ENCODE data around the gene EML5. TPM values are rescaled to one million over a fixed set of nuclear protein-coding genes. Genes with fewer than 3 reads are reported as not detected.
A peak's percentile ranks its signal among the peaks of the same experiment; 100 is the strongest.

Gene EML5
- total and polyA plus RNA-seq, 12 donors: 0.04 to 0.44 (median 0.19) TPM

- DNase-seq: no peak
- no peak for TF ChIP-seq CTCF (IDR thresholded peaks at IDR 0.05)
- WGBS, 2 donors: 87 to 92% methylated on average over 3 of the region's 3 CpGs
- H3K9me3 ChIP-seq: peaks cover 0 to 17% (median 0%) of the 10 kb centered on the region in 11 donors
- no peak overlapping the region for H3K27ac ChIP-seq
- H3K4me3 ChIP-seq: no peak overlapping the region
- H3K4me1 ChIP-seq: peaks cover 0 to 12% (median 0%) of the 10 kb centered on the region in 9 donors
- intact Hi-C loops (cut with DNase I): loop anchor here in 8 of 10 donors (5.0 to 10.0 kb wide), 7 partner anchors 186 to 1249 kb away; no protein-coding TSS in a partner anchor
- H3K36me3 ChIP-seq: no peaks in the 10 kb centered on the region
- no peaks in the 10 kb centered on the region for H3K27me3 ChIP-seq
- ATAC-seq: peak in 2 of 8 donors; percentile 39 to 55
Observed at GRCh38 chr14:88668448-88669116, 124.2 kb downstream of the EML5 start.

GRCh38 chr14:88667555-88668273 lies 125.0 kb downstream of the EML5 start:
- peak in 1 of 2 donors; percentile 53 for DNase-seq
- no peak overlapping the region for H3K27ac ChIP-seq

GRCh38 chr14:88660056-88660455 lies 132.7 kb downstream of the EML5 start:
- intact Hi-C loops (cut with DNase I): loop anchor here in 6 of 10 donors (10.0 kb wide), 4 partner anchors 195 to 1255 kb away; no protein-coding TSS in a partner anchor
- Histone ChIP-seq H3K27ac (no peak overlapping the region), H3K4me3 (no peak overlapping the region), H3K9me3 (peaks cover 0 to 12% (median 0%) of the 10 kb centered on the region in 11 donors), H3K4me1 (no peaks in the 10 kb centered on the region), H3K27me3 (no peaks in the 10 kb centered on the region), H3K36me3 (no peaks in the 10 kb centered on the region)
- DNase-seq: no peak
- no peak for ATAC-seq
- no peak for TF ChIP-seq CTCF (IDR thresholded peaks at IDR 0.05)
- 86 to 87% methylated on average over 5 of the region's 5 CpGs for WGBS, 2 donors

More at GRCh38 chr14:88667555-88668273, 125.0 kb downstream of the EML5 start:
- no peaks in the 10 kb centered on the region for H3K27me3 ChIP-seq
- peak; percentile 42 to 87 (median 78) for TF ChIP-seq CTCF (IDR thresholded peaks at IDR 0.05)
- peaks cover 0 to 12% (median 0%) of the 10 kb centered on the region in 9 donors for H3K4me1 ChIP-seq
- intact Hi-C loops (cut with DNase I): loop anchor here in 8 of 10 donors (5.0 to 10.0 kb wide), 7 partner anchors 187 to 1250 kb away; no protein-coding TSS in a partner anchor
- peaks cover 0 to 16% (median 0%) of the 10 kb centered on the region in 11 donors for H3K9me3 ChIP-seq
- no peaks in the 10 kb centered on the region for H3K36me3 ChIP-seq
- H3K4me3 ChIP-seq: no peak overlapping the region
- WGBS, 2 donors: 36 to 43% methylated on average over 4 of the region's 4 CpGs
- ATAC-seq: peak; percentile 55 to 82 (median 76)

- no peak for ATAC-seq
- H3K4me3 ChIP-seq: no peak overlapping the region
- no peaks in the 10 kb centered on the region for H3K4me1 ChIP-seq
- no peaks in the 10 kb centered on the region for H3K27me3 ChIP-seq
- H3K9me3 ChIP-seq: peaks cover 0 to 18% (median 0%) of the 10 kb centered on the region in 11 donors
- DNase-seq: no peak
- intact Hi-C loops (cut with DNase I): no loop called here
- H3K36me3 ChIP-seq: no peaks in the 10 kb centered on the region
- TF ChIP-seq CTCF (IDR thresholded peaks at IDR 0.05): no peak
- whole genome bisulfite sequencing, 2 donors: 65 to 67% methylated on average over 1 of the region's 1 CpG
- H3K27ac ChIP-seq: no peak overlapping the region
Observed at GRCh38 chr14:88639221-88639620, 153.5 kb downstream of the EML5 start.
